HG03469 (cell line): Measurements from ENCODE around the gene ADIPOR2.
"Not testable (repeated sequence)": the region's sequence is repeated elsewhere in the genome, so short reads cannot be mapped to it uniquely, and the experiment has no call there.

Source experiments
- ATAC-seq: cut with Tn5 transposase; IDR thresholded peaks from one replicate; pipeline ENCODE4 v1.9.1; 2021; ENCODE audit warnings: mild to moderate bottlenecking, moderate library complexity, moderate number of reproducible peaks; ENCODE audit not compliant: unreplicated experiment

Gene ADIPOR2

DNA sequence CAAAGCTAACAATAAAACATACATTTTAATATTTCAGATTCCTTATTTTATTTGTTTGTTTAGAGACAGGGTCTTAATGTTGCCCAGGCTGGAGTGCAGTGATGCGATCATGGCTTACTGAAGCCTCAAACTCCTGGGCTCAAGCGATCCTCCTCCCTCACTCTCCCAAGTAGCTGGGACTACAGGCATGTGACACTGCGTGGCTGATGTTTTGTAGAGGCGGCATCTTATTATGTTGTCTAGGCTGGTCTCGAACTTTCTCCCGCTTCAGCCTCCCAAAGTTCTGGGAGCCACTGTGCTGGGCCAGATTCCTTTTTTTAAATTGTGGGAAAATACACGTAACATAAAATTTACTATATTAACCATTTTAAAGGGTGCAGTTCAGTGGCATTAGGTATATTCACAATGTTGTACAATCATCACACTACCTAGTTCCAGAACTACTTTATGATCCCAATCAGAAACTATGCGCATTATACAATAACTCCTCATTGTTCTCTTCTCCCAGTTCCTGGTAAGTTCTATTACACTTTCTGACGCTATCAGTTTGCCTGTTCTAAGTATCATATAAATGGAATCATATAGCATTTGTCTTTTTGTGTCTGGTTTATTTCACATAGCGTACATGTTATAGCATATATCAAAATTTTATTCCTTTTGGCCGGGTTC lies 40.3 kb downstream of the ADIPOR2 start:
- ATAC-seq: no peak

- not testable (repeated sequence) for ATAC-seq
These were observed 40.8 kb downstream of the ADIPOR2 start for GRCh38 chr12:1731688-1732078.

DNA sequence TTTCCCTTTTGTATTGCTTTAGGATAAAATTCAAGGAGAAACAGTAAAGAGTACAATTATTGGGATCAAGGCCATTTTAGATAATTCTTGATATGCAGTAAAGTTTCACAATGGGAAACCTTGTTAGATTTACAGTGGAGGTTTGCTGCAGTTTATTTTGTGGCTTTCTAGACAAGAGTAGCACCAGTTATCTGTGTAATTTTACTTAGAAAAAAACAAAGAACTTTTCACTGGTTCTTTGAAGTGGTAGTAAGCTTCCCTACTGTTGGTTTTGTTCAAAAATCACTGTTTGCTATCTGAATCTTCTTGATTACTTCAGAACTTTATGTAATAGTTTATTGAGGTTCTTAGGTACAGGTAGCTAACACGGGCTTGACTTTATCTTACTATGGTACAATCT lies 42.0 kb downstream of the ADIPOR2 start:
- no peak for ATAC-seq

GRCh38 chr12:1733712-1734111 lies 42.8 kb downstream of the ADIPOR2 start:
- not testable (repeated sequence) for ATAC-seq

GRCh38 chr12:1737652-1738286 lies 46.9 kb downstream of the ADIPOR2 start:
- ATAC-seq: no peak

DNA sequence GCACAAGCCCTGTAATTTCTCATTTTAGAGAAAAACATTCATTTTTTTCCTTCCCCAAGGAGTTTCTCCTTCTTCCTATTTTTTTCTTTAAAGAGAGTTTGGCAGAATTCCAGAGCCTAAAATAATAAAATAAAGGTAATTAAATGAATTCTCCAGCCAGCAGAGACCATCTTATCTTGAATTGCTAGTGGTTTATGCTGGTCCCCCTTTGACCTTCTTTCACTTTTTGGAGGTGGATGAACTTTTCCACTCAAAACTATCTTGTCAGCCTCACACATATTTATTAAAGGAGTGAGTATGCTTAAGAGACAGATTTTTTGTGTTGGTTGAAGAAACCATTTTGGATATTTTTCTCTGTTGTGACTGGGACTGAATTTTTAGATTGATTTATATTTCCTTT lies 47.6 kb downstream of the ADIPOR2 start:
- no peak for ATAC-seq

GRCh38 chr12:1739368-1739767 lies 48.5 kb downstream of the ADIPOR2 start:
- no peak for ATAC-seq

GRCh38 chr12:1740161-1740948 lies 49.5 kb downstream of the ADIPOR2 start:
- ATAC-seq: no peak

DNA sequence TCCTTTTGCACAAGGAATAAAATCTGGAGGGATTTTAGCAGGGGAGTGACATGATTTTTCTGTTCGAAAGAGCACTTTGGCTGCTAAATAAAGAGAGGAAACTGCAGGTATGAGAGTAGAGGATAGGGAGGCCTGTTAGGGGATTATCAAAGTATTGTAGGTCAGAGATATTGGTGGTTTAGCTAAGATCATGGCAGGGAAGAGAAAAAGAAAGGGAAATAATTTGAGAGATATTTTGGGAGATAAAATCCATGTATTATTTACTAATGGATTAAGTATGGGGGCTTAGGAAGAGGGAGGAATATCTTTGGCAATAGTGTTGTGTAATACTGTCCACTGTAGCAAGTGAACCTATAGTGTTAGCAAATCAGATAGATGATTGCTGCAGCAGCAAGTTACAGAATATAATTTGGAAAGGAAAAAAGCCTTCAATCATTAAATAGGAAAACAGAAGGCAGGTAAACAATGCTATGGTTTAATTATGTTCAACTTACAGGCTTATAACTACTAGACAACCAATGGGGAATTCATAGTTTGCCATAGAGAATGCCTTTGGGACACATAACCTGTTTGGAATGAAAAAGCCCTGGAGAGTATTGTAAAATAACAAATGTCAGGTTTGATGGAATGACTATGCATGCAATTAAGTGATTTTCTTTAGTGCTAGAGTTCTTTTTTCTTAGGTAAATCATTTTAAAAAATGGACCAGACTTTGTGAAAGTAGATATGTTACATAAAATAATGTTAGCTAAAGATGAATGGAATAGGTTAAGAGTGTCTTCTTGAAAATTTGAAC lies 50.5 kb downstream of the ADIPOR2 start:
- no peak for ATAC-seq

GRCh38 chr12:1744932-1745331 lies 54.1 kb downstream of the ADIPOR2 start:
- ATAC-seq: no peak

DNA sequence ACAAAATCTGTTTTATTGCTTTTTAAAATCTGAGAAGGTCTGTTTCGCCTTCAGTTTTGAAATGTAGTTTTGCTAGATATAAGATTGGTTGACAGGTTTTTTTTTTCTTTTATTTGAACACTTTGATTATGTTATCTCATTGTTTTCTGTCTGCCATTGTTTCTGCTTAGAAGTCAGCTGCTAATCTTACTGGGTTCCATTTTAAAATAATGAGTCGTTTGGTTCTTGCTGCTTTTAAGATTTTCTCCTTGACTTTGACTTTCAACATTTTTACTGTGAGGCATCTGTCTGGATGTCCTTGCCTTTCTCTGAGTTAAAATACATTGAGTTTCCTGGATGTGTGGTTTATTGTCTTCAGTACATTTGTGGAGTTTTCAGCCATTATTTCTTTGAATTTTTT lies 56.7 kb downstream of the ADIPOR2 start:
- no peak for ATAC-seq

GRCh38 chr12:1749019-1749418 lies 58.1 kb downstream of the ADIPOR2 start:
- no peak for ATAC-seq

GRCh38 chr12:1750300-1750699 lies 59.4 kb downstream of the ADIPOR2 start:
- ATAC-seq: no peak

DNA sequence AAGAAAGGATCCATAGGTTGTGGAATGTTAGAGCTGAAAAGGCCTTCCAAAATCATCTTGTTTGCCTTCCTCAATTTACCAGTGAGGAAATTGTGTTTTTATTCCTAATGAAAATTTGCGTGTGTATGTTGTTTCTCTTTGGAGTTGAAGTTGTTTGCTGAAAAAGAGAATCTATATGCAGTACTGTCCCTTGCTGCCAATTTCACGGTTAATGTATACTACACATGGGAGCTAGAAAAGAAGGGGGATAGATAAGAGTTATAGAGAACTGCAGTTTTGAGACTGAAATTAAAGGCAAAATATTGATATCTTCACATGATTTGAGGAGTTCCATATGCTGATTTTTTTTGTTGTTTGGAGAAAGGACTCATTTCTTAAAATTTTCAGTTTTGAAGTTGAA lies 67.5 kb downstream of the ADIPOR2 start:
- no peak for ATAC-seq

GRCh38 chr12:1758887-1759286 lies 68.0 kb downstream of the ADIPOR2 start:
- ATAC-seq: no peak

GRCh38 chr12:1760566-1761382 lies 69.9 kb downstream of the ADIPOR2 start:
- ATAC-seq: no peak

DNA sequence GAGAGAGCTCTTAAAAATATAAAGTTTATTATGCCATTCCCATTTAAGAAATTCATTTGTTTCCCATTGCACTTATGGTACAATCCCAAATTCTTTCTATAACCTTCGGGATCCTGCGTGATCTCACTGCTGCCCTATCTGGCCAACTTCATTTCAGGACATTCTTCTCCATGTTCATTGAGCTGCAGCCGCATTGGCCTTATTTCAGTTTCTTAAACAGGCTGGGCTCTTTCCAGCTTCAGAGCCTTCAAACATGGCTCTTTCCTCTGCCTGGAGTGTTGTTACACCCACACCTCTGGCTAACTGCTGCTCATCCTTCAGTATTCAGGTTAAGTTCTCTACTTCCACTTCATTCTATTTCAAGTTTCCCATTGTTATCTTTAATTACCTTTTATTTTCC lies 71.0 kb downstream of the ADIPOR2 start:
- ATAC-seq: no peak

DNA sequence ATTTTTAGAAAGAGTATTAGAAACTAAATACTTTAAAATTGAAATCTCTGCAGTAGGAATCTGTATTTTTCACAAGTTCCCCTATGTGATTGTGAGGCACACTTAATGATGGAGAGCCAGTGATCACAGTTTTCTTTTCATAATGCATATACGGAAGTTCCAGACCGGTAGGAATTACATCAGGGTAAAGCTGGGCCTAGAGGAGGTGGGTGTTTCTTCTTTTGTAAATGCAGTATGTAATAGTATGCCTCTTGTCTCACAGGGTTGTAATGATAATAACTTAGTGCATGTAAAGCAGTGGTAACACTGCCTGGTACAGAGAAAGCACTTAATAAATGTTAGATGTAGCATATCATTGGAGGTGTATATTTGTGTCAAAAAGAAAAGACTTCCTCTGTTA lies 72.3 kb downstream of the ADIPOR2 start:
- ATAC-seq: no peak

DNA sequence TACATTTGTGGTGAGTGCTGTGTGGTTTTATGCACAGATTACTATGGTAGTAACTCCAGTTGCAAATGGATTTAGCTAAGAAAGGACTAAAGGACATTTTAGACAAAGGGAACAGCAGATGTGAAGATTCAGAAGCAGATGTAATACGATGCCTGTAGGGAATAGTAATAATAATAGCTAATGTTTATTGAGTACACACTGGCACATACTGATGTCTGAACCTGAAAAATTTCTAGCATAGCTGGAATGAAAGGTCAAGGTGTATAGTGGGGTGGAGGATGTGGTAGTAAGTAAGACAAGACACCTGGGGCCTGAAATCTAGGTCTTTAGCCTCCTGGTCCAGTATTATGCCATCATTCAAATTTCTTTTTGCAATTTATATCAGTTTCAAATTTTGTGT lies 75.2 kb downstream of the ADIPOR2 start:
- ATAC-seq: no peak

GRCh38 chr12:1767407-1768090 lies 76.7 kb downstream of the ADIPOR2 start:
- no peak for ATAC-seq
